Cerebellar cortex (tissue), 1 donor: ENCODE data around the gene CLMN.

Experiments used
- DNase-seq: peaks from one replicate; pipeline ENCODE4 v3.0.0-alpha.2; 2015; ENCODE audit warnings: low spot score

CLMN gene

GRCh38 chr14:95304342-95304741, 15.4 kb downstream of the CLMN start:
- DNase-seq: no peak

GRCh38 chr14:95303552-95303951, 16.2 kb downstream of the CLMN start:
- DNase-seq: no peak

GRCh38 chr14:95302667-95303506, 16.8 kb downstream of the CLMN start:
- DNase-seq: no peak

DNA sequence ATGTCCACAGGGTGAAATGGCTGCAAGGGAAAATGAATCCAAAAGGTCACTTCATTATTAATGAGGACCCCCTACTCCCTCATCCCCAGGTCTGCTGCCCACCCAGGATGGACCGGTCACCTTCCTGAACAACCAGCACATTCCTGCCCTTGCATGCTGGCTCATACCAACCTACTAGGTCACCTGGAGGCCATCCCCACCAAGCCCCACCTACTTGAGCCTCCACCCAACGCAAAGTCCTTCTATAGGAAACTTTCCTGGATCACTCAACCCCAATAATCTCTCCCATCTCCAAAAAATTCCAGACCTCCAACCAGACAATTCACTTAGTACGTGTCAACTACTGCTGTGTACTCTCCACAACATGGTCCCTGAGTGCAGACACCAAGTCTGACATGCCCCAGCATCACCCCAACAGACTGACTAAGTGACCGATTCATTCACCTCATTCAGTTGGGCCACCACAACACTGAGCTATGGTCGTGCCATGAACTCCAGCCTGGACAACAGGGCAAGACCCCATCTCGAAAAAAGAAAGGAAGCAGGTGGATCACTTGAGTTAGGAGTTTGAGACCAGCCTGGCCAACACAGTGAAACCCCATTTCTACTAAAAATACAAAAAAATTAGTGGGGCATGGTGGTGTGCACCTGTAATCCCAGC, 18.1 kb downstream of the CLMN start:
- no peak for DNase-seq

- no peak for DNase-seq
These were observed 18.8 kb downstream of the CLMN start for GRCh38 chr14:95300697-95301526.

DNA sequence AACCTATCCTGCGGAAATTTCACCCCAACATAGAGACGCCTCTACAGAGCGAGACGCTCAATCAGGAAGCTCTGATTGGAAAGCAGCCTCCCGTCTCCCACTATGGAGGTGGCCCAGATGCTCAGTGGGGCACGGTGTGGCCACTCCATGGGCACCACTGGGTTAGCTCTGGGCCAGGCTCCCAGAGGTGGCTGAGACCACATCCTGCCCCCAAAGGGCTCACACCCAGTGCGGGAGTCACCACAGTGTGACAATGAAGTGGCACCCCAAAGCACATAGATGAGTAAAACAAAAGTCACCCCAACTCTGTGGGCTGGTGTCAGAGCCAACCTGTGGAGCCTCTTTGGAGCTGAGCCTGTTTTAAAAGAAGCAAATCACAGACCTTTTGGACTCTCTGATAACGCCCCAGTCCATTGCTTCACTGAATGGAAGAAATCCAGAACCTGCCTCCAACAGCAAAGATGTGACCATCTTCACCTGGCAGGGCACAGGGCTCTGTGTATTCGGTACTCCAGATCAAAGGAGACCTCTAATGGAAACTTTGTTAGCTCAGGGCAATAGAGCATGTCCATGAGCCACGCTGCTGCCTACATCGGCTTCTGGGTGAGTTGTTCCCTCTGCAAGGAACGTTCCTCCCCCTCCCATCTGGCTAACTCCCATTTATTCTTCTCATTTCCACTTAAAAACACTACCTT, 19.6 kb downstream of the CLMN start:
- DNase-seq: no peak

- no peak for DNase-seq
These were observed 20.4 kb downstream of the CLMN start for GRCh38 chr14:95299271-95299670.

GRCh38 chr14:95297832-95298231, 21.9 kb downstream of the CLMN start:
- no peak for DNase-seq

GRCh38 chr14:95296966-95297365, 22.7 kb downstream of the CLMN start:
- no peak for DNase-seq

DNA sequence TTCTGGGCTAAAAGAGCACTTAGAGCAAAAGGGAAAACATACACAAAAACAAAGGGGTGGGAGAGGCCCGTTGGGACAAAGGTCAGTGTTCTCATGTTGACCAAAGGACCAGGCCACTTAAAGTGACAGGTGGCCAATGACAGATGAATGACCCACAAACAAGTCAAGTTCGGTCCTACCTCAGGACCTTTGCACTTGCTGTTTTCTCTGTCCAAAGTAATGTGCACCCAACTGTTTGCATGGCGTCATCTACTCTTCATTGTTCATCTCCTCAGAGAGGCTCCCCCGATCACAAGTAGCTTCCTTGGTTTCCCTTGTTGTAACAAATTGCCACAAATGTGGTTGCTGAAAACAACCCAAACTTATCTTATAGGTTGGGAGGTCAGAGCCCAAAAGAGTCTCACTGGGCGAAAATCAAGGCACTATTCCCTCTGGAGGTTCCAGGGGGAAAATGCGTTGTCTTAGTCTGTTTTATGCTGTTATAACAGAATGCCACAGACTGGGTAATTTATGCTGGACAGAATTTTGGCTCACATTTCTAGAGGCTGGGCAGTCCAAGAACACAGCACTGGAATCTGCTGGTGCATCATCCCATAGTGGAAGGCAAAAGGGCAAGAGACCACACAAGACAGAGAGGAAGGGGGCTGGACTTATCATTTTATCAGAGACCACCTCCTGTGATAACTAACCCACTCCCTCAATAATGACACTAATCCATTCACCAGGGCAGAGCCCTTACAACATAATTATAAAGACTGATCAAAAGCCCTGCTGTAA, 23.9 kb downstream of the CLMN start:
- DNase-seq: no peak

DNA sequence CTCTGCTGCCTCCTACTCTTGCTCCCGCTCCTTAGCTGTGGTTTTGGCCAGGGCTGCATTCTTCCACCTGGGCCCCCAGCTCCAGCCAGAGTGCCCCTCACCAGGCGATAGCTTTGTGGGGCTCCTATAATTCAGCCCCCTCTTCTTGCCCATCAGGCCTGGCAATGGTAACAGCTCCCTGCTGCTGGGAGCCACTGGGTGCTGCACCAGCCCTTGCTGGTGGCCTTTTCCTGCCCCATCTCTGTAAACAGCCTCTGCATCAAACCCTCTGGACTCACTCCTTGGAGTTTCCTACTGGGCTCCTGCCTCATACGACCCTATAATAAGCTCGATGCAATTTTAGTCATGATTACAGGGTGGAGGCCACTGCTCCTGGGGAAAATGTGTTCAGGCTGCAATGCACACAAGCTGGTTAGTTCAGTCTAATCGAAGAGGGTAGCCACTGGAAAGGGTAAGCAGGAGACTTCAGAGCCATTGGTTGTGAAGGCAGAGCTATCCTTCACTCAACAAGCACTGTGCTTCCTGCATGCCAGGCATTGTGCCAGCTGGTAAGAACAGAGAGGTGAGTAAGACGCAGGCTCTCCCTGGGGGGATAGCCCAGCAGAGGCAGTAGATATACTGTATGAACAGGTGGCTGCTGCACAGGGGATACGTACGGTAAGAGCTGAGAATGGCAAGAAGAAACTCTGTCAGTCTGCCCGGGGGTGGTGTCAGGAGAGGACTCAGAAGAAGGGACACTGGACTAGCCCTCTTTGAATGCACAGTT, 24.7 kb downstream of the CLMN start:
- DNase-seq: no peak

- no peak for DNase-seq
These were observed 25.4 kb downstream of the CLMN start for GRCh38 chr14:95294320-95294719.

DNA sequence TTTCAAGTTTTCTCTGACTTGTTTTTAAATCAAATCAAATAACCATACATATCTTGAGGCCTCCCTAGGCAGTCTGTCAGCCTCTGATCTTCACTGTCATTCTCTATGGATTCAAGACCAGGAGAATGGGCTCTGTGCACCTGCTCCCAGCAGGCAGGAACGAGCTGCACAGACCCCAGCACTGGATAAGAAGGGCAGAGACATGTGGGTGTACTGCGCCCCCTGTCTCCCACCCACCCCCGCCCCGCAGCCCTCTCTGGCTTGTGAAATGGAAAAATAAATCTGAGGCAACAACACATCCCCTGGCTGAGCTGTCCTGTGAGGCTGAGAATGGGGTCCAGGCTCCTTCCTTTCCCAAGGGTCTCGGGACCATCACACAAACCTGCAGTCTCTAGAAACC, 26.3 kb downstream of the CLMN start:
- DNase-seq: no peak

GRCh38 chr14:95292660-95293425, 26.9 kb downstream of the CLMN start:
- no peak for DNase-seq

- no peak for DNase-seq
These were observed 27.7 kb downstream of the CLMN start for GRCh38 chr14:95291859-95292542.

- peak; percentile 17 for DNase-seq
These were observed 28.8 kb downstream of the CLMN start for GRCh38 chr14:95290871-95291431.

DNA sequence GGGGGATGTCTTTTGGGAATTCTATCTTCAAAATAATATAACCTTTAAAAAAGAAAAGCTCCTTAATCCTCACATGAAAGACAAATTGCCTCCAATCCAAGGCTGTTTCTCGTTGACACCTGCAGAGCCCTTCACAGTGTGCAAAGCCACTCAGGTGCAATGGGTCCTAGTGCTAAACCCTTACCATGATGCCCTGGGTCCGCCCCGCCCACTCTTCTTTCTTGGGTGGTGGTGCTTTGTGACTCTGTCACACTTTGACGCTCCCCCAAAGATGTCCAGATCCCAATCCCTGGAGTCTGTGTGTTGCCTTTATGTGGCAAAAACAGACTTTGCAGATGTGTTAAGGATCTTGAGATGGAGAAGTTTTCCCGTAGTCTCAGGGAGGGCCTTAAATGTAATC, 29.7 kb downstream of the CLMN start:
- DNase-seq: no peak

GRCh38 chr14:95289323-95290010, 30.2 kb downstream of the CLMN start:
- DNase-seq: no peak
